Activated CD8-positive, alpha-beta T cell treated with anti-CD3 and anti-CD28 coated beads for 36 hours (primary cell): Measurements from ENCODE around the gene LPAR1. TPM values are rescaled to one million over a fixed set of nuclear protein-coding genes. Genes with fewer than 3 reads are reported as not detected.
"Not testable (repeated sequence)": the region's sequence is repeated elsewhere in the genome, so short reads cannot be mapped to it uniquely, and the experiment has no call there.

Experiments used
- ATAC-seq: fragments of 200-7000 bp; cut with Tn5 transposase; one replicate; pipeline ENCODE4 v1.10.0; 2021; ENCODE audit warnings: mild to moderate bottlenecking, moderate library complexity
- CTCF ChIA-PET: fragments of 350-600 bp; sonication (Branson Sonifier 250); formaldehyde crosslinking; loops from one replicate; lab custom pipeline; 2021; ENCODE audit warnings: antibody characterized with exemption; lab: Charles Lee
- POLR2A ChIA-PET: fragments of 350-600 bp; sonication (Branson Sonifier 250); formaldehyde crosslinking; loops from one replicate; lab custom pipeline; 2021; ENCODE audit warnings: antibody characterized with exemption; lab: Charles Lee
- DNase-seq: peaks from one replicate; pipeline ENCODE4 v3.0.0-alpha.2; 2020
- H3K27ac Mint-ChIP-seq: one replicate; pipeline ENCODE4 v1.8.0; 2021; ENCODE audit warnings: mild to moderate bottlenecking, mixed read lengths
- H3K27me3 Mint-ChIP-seq: one replicate; pipeline ENCODE4 v1.8.0; 2021; ENCODE audit warnings: mixed read lengths
- H3K36me3 Mint-ChIP-seq: one replicate; pipeline ENCODE4 v1.8.0; 2021; ENCODE audit warnings: low read depth, mixed read lengths
- H3K4me1 Mint-ChIP-seq: one replicate; pipeline ENCODE4 v1.8.0; 2021; ENCODE audit warnings: low read depth, mixed read lengths
- H3K4me3 Mint-ChIP-seq: one replicate; pipeline ENCODE4 v1.8.0; 2021; ENCODE audit warnings: mild to moderate bottlenecking, moderate library complexity, mixed read lengths
- H3K9me3 Mint-ChIP-seq: one replicate; pipeline ENCODE4 v1.8.0; 2021; ENCODE audit warnings: mixed read lengths
- CTCF ChIP-seq: fragments of 200-600 bp; IDR thresholded peaks from one replicate; pipeline ENCODE4 v1.8.0; 2022; ENCODE audit warnings: antibody characterized with exemption, mild to moderate bottlenecking
- intact Hi-C: fragments of 100-400 bp; cut with micrococcal nuclease; formaldehyde crosslinking; loops from one replicate; pipeline ENCODE4 v1.10.0; 2022
- total RNA-seq, 2 experiments: library from RNA; stranded (reverse); gene quantifications; one replicate each; pipeline ENCODE4 v1.2.3, GENCODE V29; 2021

Gene LPAR1
- total RNA-seq, 2 experiments from 2014 or later: not detected

GRCh38 chr9:110872920-110873319 is 165.3 kb downstream of the LPAR1 start:
- H3K36me3 Mint-ChIP-seq: no peaks in the 10 kb centered on the region
- TF ChIP-seq CTCF: no peak
- H3K9me3 Mint-ChIP-seq: no peaks in the 10 kb centered on the region
- ChIA-PET CTCF (no interaction called here), POLR2A (no interaction called here)
- H3K4me1 Mint-ChIP-seq: no peaks in the 10 kb centered on the region
- intact Hi-C loops: no loop called here
- no peak overlapping the region for H3K4me3 Mint-ChIP-seq
- ATAC-seq (no peak), DNase-seq (no peak)
- no peak overlapping the region for H3K27ac Mint-ChIP-seq
- H3K27me3 Mint-ChIP-seq: peaks cover 12% of the 10 kb centered on the region

- intact Hi-C loops: no loop called here
- H3K4me1 Mint-ChIP-seq: no peaks in the 10 kb centered on the region
- TF ChIP-seq CTCF: no peak
- no peaks in the 10 kb centered on the region for H3K9me3 Mint-ChIP-seq
- CTCF ChIA-PET: no interaction called here
- no peaks in the 10 kb centered on the region for H3K36me3 Mint-ChIP-seq
- H3K27me3 Mint-ChIP-seq: peaks cover 12% of the 10 kb centered on the region
- H3K27ac Mint-ChIP-seq: no peak overlapping the region
- no peak overlapping the region for H3K4me3 Mint-ChIP-seq
- ATAC-seq (no peak), DNase-seq (no peak)
- POLR2A ChIA-PET: no interaction called here
Observed at GRCh38 chr9:110871736-110872135, 166.5 kb downstream of the LPAR1 start.

GRCh38 chr9:110869931-110870330 is 168.3 kb downstream of the LPAR1 start:
- no peaks in the 10 kb centered on the region for H3K9me3 Mint-ChIP-seq
- TF ChIP-seq CTCF: no peak
- no peaks in the 10 kb centered on the region for H3K36me3 Mint-ChIP-seq
- POLR2A ChIA-PET: no interaction called here
- no peaks in the 10 kb centered on the region for H3K4me1 Mint-ChIP-seq
- H3K27me3 Mint-ChIP-seq: peaks cover 6% of the 10 kb centered on the region
- H3K27ac Mint-ChIP-seq: no peak overlapping the region
- DNase-seq (no peak), ATAC-seq (no peak)
- intact Hi-C loops: no loop called here
- CTCF ChIA-PET: no interaction called here
- no peak overlapping the region for H3K4me3 Mint-ChIP-seq

GRCh38 chr9:110864011-110864410 is 174.3 kb downstream of the LPAR1 start:
- intact Hi-C loops: no loop called here
- CTCF ChIA-PET: no interaction called here
- H3K9me3 Mint-ChIP-seq: peaks cover 16% of the 10 kb centered on the region
- no peak overlapping the region for H3K27ac Mint-ChIP-seq
- H3K4me3 Mint-ChIP-seq: no peak overlapping the region
- POLR2A ChIA-PET: interaction anchor here (0.6 kb wide), 1 partner anchor 379 kb away, joined by 3 read pairs; no protein-coding TSS in a partner anchor
- DNase-seq (no peak), ATAC-seq (no peak)
- H3K36me3 Mint-ChIP-seq: no peaks in the 10 kb centered on the region
- no peaks in the 10 kb centered on the region for H3K27me3 Mint-ChIP-seq
- H3K4me1 Mint-ChIP-seq: no peaks in the 10 kb centered on the region
- no peak for TF ChIP-seq CTCF

- H3K27me3 Mint-ChIP-seq, H3K4me1 Mint-ChIP-seq, DNase-seq, POLR2A ChIA-PET, H3K4me3 Mint-ChIP-seq, CTCF ChIA-PET, H3K36me3 Mint-ChIP-seq, ATAC-seq, intact Hi-C loops, H3K27ac Mint-ChIP-seq: not testable (repeated sequence)
- H3K9me3 Mint-ChIP-seq: peaks cover 21% of the 10 kb centered on the region
Observed at GRCh38 chr9:110861370-110862110, 176.7 kb downstream of the LPAR1 start.
